ENCODE measurements around the gene FKTN. TPM values are rescaled to one million over a fixed set of nuclear protein-coding genes. Genes with fewer than 3 reads are reported as not detected.

Gene FKTN
- total and polyA plus RNA-seq, 9 of the 15 experiments (the other 6 are each of a cell fraction or from before 2014, with no cell fraction given) = 5.4 to 16.3 (median 10.4) TPM

DNA sequence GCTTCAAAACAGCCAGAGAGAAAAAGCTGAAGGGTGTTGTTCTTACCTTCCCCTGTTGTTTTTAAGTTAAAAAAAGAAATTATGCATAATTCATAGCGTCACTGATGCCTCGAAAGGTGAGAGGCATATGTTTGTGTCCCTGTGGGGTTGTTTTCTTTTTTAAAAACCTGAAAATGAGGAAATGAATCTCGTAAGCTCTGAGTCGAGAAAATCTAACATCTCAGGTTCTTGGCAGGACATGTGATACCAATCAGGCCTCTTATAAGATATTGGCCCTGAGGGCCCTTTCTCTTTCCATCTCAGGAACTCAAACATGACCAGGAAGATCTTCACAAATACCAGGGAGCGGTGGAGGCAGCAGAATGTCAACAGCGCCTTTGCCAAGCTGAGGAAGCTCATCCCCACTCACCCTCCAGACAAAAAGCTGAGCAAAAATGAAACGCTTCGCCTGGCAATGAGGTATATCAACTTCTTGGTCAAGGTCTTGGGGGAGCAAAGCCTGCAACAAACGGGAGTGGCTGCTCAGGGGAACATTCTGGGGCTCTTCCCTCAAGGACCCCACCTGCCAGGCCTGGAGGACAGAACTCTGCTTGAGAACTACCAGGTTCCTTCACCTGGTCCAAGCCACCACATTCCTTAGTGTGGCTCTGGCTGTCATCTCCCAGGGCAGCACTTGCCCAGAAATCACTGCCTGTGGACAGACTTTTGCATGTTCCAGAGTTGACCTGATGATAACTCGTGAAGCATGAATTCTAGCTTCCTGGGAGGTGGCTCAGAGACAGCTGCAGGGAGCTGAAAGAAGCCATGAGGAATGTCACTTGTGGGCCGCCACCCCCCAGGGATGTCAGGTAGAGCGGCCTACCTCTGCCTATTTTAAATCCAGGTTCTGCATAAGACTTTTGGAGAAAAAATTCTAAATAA, 104.5 kb downstream of the FKTN start, which contains the start of gene TAL2:
TSS of gene TAL2 (plus strand) at position 274 of the 921 bp plus-strand sequence. CDS start at position 314, 40 bp downstream.
- TF ChIP-seq SREBF1 (IDR thresholded peaks at IDR 0.05; ENCODE audit: borderline replicate concordance, low read depth, low read length) (no peak), SPI1 (IDR thresholded peaks at IDR 0.05; ENCODE audit: borderline replicate concordance, low read depth, low read length) (0 out of 2 replicates have a peak, but pooled peaks have one; percentile 11)
- H3K79me2 ChIP-seq (ENCODE audit: control insufficient read depth, insufficient read depth, low read length) = no peaks in the 10 kb centered on the region
- H3K9ac ChIP-seq (ENCODE audit: insufficient read depth in 1 of 2, low read depth in 2 of 2, low read length in 2 of 2) = no peak within 1 kb of the TSS
- POLR2A ChIA-PET = interaction anchor here (1.2 kb wide), 2 partner anchors 11 kb away, joined by 4 read pairs; no protein-coding TSS in a partner anchor
- no peak within 1 kb of the TSS for H2AFZ ChIP-seq (ENCODE audit: low read depth, low read length)
- H3K9me1 ChIP-seq (ENCODE audit: control insufficient read depth, insufficient read depth, low read length) = no peaks in the 10 kb centered on the region
- H4K20me1 ChIP-seq (replicated peaks; ENCODE audit: control insufficient read depth, insufficient read depth, low read length) = no peaks in the 10 kb centered on the region; the same call in 1 of the 2 replicates
- in situ Hi-C loops (cut with MboI) = no loop called here
- H3K9me3 ChIP-seq (replicated peaks; ENCODE audit: control insufficient read depth, insufficient read depth, low read depth, low read length) = no peaks in the 10 kb centered on the region
- ATAC-seq = no peak
- DNase-seq (ENCODE audit: extremely low read depth in 1 of 4, low spot score in 3 of 4) = no peak
- CTCF ChIA-PET (ENCODE audit: low intra/inter-chr PET ratio) = no interaction called here
- no peaks in the 10 kb centered on the region for H3K27me3 ChIP-seq (ENCODE audit: control insufficient read depth in 2 of 2, insufficient read depth in 2 of 2, low read length in 2 of 2)
- WGBS (ENCODE audit: insufficient coverage, low coverage, missing lambda C conversion rate) = 40% methylated on average over 12 of the region's 12 CpGs
- no TSS peak for BruUV-seq (replicated peaks)
- no peak within 1 kb of the TSS for H3K4me2 ChIP-seq (ENCODE audit: insufficient read depth, low read length)
- no peak within 1 kb of the TSS for H3K4me3 ChIP-seq
- intact Hi-C loops (cut with micrococcal nuclease) = no loop called here
- H3K27ac ChIP-seq (ENCODE audit: extremely low read depth, low read depth, low read length) = no peak within 1 kb of the TSS
- no peaks in the 10 kb centered on the region for H3K4me1 ChIP-seq (replicated peaks in 1 of 2; ENCODE audit: control insufficient read depth in 2 of 2, insufficient read depth in 2 of 2, low read length in 2 of 2)
- H3K36me3 ChIP-seq (ENCODE audit: control insufficient read depth, insufficient read depth, low read length) = no peaks in the 10 kb centered on the region
- no peak for FAIRE-seq

DNA sequence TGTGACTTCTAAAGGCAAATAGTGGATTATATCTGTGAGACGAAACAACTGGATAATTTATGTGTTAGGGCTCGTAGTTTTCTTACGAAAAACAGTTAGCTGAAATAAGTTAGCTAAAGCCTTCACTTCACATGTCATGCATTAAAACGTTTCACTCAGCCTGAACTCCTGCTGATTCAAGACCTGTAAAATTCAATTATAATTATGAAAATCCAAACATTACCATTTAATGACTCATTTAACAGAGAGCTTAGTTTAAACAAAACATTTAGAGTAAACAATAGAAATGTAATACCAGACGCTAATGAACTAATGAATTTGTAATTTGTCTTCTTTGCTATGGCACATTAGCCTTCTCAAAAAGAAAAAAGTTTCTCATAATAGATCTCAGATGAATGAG, 106.0 kb downstream of the FKTN start:
- Histone ChIP-seq H3K4me2 (ENCODE audit: insufficient read depth, low read length) (no peak overlapping the region), H3K27ac (ENCODE audit: extremely low read depth, low read depth, low read length) (no peak overlapping the region), H3K9me1 (ENCODE audit: control insufficient read depth, insufficient read depth, low read length) (no peaks in the 10 kb centered on the region), H3K79me2 (ENCODE audit: control insufficient read depth, insufficient read depth, low read length) (no peaks in the 10 kb centered on the region), H3K4me1 (replicated peaks in 1 of 2; ENCODE audit: control insufficient read depth in 2 of 2, insufficient read depth in 2 of 2, low read length in 2 of 2) (no peaks in the 10 kb centered on the region), H2AFZ (ENCODE audit: low read depth, low read length) (no peak overlapping the region), H4K20me1 (replicated peaks; ENCODE audit: control insufficient read depth, insufficient read depth, low read length) (no peaks in the 10 kb centered on the region; the same call in 1 of the 2 replicates), H3K9me3 (replicated peaks; ENCODE audit: control insufficient read depth, insufficient read depth, low read depth, low read length) (no peaks in the 10 kb centered on the region), H3K36me3 (ENCODE audit: control insufficient read depth, insufficient read depth, low read length) (no peaks in the 10 kb centered on the region), H3K9ac (ENCODE audit: insufficient read depth in 1 of 2, low read depth in 2 of 2, low read length in 2 of 2) (no peak overlapping the region), H3K4me3 (no peak overlapping the region), H3K27me3 (ENCODE audit: control insufficient read depth in 2 of 2, insufficient read depth in 2 of 2, low read length in 2 of 2) (no peaks in the 10 kb centered on the region)
- ChIA-PET POLR2A (no interaction called here), CTCF (ENCODE audit: low intra/inter-chr PET ratio) (no interaction called here)
- TF ChIP-seq BRD9 (IDR thresholded peaks at IDR 0.05; ENCODE audit: low read depth, partially characterized antibody) (no peak), BHLHE40 (IDR thresholded peaks at IDR 0.05; ENCODE audit: low read length) (no peak), ZNF589 (CRISPR knock-in tag; IDR thresholded peaks at IDR 0.05; ENCODE audit: low read depth) (no peak), KLF6 (CRISPR knock-in tag; IDR thresholded peaks at IDR 0.05; ENCODE audit: borderline replicate concordance) (no peak), ZNF184 (CRISPR knock-in tag; IDR thresholded peaks at IDR 0.05) (no peak), ZNF384 (IDR thresholded peaks at IDR 0.05; ENCODE audit: low read depth, low read length) (no peak), ZNF830 (CRISPR knock-in tag; IDR thresholded peaks at IDR 0.05) (no peak), POU5F1 (IDR thresholded peaks at IDR 0.05; ENCODE audit: borderline replicate concordance, low read depth, low read length, partially characterized antibody) (no peak), WHSC1 (IDR thresholded peaks at IDR 0.05; ENCODE audit: low read length) (no peak)
- TF ChIP-seq, protein P1, sequence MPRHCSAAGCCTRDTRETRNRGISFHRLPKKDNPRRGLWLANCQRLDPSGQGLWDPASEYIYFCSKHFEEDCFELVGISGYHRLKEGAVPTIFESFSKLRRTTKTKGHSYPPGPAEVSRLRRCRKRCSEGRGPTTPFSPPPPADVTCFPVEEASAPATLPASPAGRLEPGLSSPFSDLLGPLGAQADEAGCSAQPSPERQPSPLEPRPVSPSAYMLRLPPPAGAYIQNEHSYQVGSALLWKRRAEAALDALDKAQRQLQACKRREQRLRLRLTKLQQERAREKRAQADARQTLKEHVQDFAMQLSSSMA (CRISPR knock-in tag; IDR thresholded peaks at IDR 0.05) = no peak
- in situ Hi-C loops (cut with MboI) (no loop called here), intact Hi-C loops (cut with micrococcal nuclease) (no loop called here)
- 33% methylated on average over 5 of the region's 5 CpGs for WGBS (ENCODE audit: insufficient coverage, low coverage, missing lambda C conversion rate)
- ATAC-seq (no peak), FAIRE-seq (no peak), DNase-seq (ENCODE audit: extremely low read depth in 1 of 4, low spot score in 3 of 4) (no peak)
- no TSS peak for BruUV-seq (replicated peaks)
